Activated CD4-positive, alpha-beta T cell treated with anti-CD3 and anti-CD28 coated beads for 24 hours (primary cell): ENCODE data around the gene UPK1A.

Source experiments
- DNase-seq, 2 donors: peaks; one replicate each; pipeline ENCODE4 v3.0.0-alpha.2; 2020; ENCODE audit warnings: low read depth in 2 of 2

Gene UPK1A

DNA sequence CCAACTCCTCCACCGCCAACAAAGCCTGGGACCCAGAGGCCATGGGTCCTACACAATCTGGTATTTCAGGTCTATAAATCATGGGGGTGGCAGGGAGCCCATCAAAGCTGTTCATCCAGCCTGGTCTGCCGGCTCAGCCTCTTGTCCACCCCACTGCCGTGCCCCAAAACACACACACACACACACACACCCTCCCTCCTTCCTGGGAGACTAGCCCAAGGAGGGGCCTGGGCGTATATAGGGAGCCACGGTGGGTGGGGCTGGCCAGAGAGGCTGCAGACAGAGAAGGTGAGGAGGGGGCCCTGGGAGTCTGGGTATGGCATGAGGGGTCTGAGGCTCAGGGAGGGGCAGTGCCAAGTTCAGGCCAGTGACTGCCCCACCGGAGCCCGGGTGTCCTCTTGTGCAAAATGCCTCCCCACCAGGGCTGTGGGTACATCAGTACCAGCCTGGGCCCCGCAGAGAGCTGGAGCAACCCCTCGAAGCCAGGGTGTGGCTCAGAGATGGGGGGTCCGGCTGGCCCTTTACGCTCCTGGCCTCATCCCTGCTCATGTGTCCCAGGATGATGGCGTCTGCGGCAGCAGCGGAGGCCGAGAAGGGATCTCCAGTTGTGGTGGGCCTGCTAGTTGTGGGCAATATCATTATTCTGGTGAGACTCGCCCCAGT is at the start of gene UPK1A:
Gene UPK1A, plus strand, starts transcription at position 267 of the 663 bp plus-strand sequence. Its CDS starts 296 bp downstream, at position 563.
- DNase-seq = no peak

DNA sequence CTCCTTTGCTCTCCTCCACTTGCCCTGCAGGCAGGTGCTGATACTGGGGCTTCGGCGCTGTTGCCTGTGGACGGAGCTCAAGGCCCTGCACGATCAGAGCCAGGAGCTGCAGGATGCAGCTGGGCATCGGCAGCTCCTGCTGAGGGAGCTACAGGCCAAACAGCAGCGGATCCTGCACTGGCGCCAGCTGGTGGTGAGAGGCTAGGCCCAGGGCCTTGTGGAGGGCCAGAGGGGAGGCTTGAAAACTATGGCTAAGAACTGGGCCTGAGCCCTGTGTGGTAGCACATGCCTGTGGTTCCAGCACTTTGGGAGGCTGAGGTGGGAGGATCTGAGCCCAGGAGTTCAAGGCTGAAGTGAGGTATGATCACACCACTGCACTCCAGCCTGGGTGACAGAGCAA is 47.5 kb upstream of the UPK1A start:
- DNase-seq = no peak

GRCh38 chr19:35619290-35619923 is 46.9 kb upstream of the UPK1A start:
- no peak for DNase-seq

DNA sequence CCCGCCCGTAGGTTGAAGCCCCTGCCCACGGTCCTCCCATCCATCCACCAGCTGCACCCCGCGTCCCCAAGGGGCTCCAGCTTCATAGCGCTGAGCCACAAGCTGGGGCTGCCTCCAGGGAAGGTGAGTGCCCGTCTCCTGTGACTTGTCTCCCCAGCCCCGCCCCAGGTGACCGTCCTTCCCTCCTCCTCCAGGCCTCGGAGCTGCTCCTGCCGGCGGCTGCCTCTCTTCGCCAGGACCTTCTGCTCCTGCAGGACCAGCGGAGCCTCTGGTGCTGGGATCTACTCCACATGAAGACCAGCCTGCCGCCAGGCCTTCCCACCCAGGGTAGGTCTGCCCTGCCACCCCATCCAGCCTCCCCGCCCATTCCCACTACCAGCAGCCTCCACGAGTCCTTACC is 46.3 kb upstream of the UPK1A start:
- no peak for DNase-seq

DNA sequence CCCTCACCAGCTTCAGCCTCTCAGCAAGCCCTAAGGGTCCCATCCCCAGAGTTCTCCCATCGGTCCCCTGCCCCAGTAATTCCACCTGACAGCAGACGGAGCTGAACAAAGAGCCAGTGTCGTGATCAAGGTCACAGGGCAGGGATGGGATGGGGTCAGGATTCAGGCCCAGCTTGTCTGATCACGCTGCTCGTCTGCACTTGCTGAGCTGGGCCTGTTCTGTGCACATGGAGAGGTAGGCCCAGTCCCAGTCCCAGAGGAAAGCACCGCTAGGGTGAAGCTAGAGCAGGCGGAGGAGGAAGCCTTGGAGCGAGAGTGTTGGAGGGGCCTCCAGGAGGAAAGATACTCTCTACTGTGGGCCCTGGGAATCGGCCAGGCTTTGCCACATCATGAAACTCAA is 44.6 kb upstream of the UPK1A start:
- DNase-seq = no peak

GRCh38 chr19:35622750-35623149 is 43.6 kb upstream of the UPK1A start:
- DNase-seq = no peak

GRCh38 chr19:35623327-35624010 is 42.8 kb upstream of the UPK1A start:
- DNase-seq = no peak

GRCh38 chr19:35628264-35628564 is 38.1 kb upstream of the UPK1A start:
- DNase-seq = no peak

DNA sequence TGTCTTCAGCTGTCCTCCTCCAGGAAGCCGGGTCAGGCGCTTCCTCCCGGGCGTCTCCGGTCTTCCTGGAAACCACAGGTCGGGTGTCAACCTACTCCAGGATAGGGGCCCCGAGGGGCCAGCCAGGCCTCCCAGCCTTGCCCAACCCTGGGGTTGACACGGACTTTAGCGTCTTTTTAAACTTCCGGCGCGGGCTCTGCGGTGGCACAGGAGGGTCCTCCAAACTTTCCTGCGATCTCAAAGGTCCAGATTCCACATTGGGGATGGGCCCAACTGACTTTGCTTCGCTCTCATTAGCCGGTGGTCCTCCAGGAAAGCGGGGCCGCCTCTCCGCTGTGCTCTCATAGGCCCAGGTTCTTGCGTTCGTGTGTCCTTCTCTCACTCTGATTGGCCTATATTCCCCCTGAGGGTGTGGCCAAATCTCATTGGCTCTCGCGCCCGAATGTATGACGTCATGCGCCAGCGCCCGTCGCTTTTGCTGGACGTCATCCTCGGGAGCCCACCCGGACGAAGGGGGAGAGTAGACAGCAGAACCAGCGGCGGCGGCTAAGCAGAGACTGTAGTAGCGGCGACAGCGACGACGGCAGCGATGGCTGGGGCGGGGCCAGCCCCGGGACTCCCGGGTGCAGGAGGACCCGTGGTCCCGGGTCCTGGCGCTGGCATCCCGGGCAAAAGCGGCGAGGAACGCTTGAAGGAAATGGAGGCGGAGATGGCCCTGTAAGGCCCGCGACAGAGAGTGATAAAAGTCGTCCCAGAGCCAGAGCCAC is 37.6 kb upstream of the UPK1A start, which contains the start of gene RBM42:
Gene RBM42, plus strand, starts transcription at position 472 of the 767 bp plus-strand sequence. Its CDS starts 118 bp downstream, at position 590.
- peak; percentile 92 to 93 for DNase-seq

GRCh38 chr19:35629332-35629633 is 37.0 kb upstream of the UPK1A start:
- no peak for DNase-seq

- no peak for DNase-seq
These were observed 32.4 kb upstream of the UPK1A start for GRCh38 chr19:35633727-35634440.

- no peak for DNase-seq
These were observed 29.7 kb upstream of the UPK1A start for GRCh38 chr19:35636651-35637050.

DNA sequence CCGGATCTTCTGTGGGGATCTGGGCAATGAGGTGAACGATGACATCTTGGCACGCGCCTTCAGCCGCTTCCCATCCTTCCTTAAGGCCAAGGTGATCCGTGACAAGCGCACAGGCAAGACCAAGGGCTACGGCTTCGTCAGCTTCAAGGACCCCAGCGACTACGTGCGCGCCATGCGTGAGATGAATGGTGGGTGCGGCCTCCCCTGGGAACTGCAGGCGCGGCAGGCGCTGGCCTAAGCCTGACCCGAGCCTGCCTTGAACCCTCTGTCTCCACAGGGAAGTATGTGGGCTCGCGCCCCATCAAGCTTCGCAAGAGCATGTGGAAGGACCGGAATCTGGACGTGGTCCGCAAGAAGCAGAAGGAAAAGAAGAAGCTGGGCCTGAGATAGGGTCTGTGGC is 29.2 kb upstream of the UPK1A start:
- no peak for DNase-seq

DNA sequence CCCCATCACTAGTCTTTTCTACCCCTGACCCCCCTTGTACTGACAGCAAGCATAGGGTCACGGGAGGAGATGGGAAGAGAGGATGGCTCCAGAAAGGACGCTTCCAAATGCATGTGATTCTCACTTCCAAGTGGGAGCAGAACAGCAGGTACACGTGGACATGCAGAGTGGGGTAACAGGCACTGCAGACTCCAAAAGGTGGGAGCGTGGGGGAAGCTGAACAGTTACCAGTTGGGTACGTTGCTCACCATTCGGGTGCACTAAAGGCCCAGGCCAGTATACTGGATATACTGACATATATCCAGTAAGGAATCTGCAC is 27.0 kb upstream of the UPK1A start:
- no peak for DNase-seq

- no peak for DNase-seq
These were observed 26.5 kb upstream of the UPK1A start for GRCh38 chr19:35639863-35640262.

DNA sequence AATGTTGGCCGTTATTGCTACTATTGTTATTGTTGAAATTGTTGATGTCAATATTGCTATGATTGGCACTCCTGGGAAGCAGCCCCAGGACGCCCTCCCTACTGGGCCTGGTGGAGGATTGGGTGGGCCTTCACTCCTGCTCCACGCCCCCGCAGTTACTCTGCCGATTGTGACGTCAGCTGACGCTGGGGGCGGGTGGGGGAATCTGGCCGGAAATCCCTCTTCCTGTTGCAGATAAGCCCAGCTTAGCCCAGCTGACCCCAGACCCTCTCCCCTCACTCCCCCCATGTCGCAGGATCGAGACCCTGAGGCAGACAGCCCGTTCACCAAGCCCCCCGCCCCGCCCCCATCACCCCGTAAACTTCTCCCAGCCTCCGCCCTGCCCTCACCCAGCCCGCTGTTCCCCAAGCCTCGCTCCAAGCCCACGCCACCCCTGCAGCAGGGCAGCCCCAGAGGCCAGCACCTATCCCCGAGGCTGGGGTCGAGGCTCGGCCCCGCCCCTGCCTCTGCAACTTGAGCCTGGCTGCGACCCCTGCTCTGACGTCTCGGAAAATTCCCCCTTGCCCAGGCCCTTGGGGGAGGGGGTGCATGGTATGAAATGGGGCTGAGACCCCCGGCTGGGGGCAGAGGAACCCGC is 24.7 kb upstream of the UPK1A start, which contains the start of gene ETV2:
Gene ETV2, plus strand, starts transcription at position 231 of the 637 bp plus-strand sequence. CDS start 716 bp downstream, outside the sequence.
- no peak for DNase-seq

DNA sequence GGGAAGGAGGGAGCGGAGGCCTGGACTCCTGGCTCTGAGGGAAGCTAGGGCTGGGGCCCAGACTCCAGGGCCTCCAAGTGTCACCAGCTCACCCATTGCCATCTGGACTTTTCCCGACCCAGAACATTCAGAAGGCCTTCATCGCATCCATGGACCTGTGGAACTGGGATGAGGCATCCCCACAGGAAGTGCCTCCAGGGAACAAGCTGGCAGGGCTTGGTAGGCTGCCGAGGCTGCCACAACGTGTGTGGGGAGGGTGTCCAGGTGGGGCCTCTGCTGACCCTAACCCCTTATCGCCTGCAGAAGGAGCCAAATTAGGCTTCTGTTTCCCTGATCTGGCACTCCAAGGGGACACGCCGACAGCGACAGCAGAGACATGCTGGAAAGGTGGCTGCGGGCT is 24.0 kb upstream of the UPK1A start:
- DNase-seq = no peak

GRCh38 chr19:35642798-35643254 is 23.5 kb upstream of the UPK1A start:
- DNase-seq = no peak

DNA sequence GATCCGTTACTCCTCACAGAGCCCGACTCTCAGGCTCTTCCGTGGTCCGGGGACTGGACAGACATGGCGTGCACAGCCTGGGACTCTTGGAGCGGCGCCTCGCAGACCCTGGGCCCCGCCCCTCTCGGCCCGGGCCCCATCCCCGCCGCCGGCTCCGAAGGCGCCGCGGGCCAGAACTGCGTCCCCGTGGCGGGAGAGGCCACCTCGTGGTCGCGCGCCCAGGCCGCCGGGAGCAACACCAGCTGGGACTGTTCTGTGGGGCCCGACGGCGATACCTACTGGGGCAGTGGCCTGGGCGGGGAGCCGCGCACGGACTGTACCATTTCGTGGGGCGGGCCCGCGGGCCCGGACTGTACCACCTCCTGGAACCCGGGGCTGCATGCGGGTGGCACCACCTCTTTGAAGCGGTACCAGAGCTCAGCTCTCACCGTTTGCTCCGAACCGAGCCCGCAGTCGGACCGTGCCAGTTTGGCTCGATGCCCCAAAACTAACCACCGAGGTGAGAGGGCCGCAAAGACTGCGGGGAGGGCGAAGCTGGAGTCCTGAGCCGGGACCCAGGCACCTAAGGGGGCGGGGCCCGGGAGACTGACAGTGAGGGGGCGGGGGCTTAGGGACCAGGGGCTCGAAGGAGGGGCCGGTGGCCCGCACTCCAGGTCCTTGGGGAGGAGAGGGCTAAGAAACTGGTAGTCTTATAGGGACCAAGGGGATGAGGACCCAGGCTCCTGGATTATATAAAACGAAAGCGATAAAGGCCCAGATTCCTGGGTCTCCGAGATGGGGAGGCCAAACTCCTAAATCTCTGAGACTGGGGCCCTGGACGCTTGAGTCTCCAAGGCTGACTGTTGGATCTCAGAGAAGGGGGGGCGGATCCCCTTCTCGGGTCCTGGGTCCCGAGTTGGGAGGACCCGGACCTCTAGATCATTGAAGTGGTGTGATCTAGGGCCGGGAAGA is 22.8 kb upstream of the UPK1A start:
- DNase-seq = peak; percentile 61 to 72
